MV-4-11 (cell line): Measurements from ENCODE around the gene MAST1.
"Not testable (repeated sequence)": the region's sequence is repeated elsewhere in the genome, so short reads cannot be mapped to it uniquely, and the experiment has no call there.

Source experiments
- DNase-seq: peaks from one replicate; lab custom pipeline; 2025; lab: John Stamatoyannopoulos, UW

MAST1 gene

GRCh38 chr19:12896460-12896859 lies 58.1 kb downstream of the MAST1 start:
- DNase-seq, result no peak

- DNase-seq, result no peak
Measured at GRCh38 chr19:12899891-12900518, 61.7 kb downstream of the MAST1 start.

- DNase-seq, result no peak
Measured at GRCh38 chr19:12907166-12907565, 68.9 kb downstream of the MAST1 start.

- DNase-seq, result no peak
Measured at GRCh38 chr19:12912571-12912970, 74.3 kb downstream of the MAST1 start.

- DNase-seq, result no peak
Measured at GRCh38 chr19:12913011-12913561, 74.8 kb downstream of the MAST1 start.

- peak; percentile 92 for DNase-seq
Measured at GRCh38 chr19:12913851-12914690, 75.8 kb downstream of the MAST1 start.

GRCh38 chr19:12915860-12916259 lies 77.5 kb downstream of the MAST1 start:
- not testable (repeated sequence) for DNase-seq

- no peak for DNase-seq
Measured at GRCh38 chr19:12918253-12918652, 79.9 kb downstream of the MAST1 start.

- no peak for DNase-seq
Measured at GRCh38 chr19:12921047-12921446, 82.7 kb downstream of the MAST1 start.

GRCh38 chr19:12922959-12923358 lies 84.6 kb downstream of the MAST1 start:
- no peak for DNase-seq
